HCT116 (cell line): ENCODE data around the gene PPP1R1A.

ENCODE experiments used
- CEBPB ChIP-seq: IDR thresholded peaks from 2 replicates; pipeline ENCODE4 v1.6.1; 2012; ENCODE audit warnings: low read depth
- CTCF ChIP-seq, 3 experiments: fragments of 200-600 bp in 1 of 3; sonication (generic) in 1 of 3; IDR thresholded peaks in 2 of 3; conservative IDR thresholded peaks in 1 of 3; 2 replicates each; pipeline ENCODE4 v1.5.1; 2012 to 2017; ENCODE audit warnings: low read depth in 2 of 3, low read length in 2 of 3, antibody characterized with exemption in 1 of 3, borderline replicate concordance in 1 of 3, control low read depth in 1 of 3, mild to moderate bottlenecking in 1 of 3, mixed read lengths in 1 of 3, mixed run types in 1 of 3, moderate library complexity in 1 of 3; ENCODE audit not compliant: insufficient read depth in 1 of 3
- POLR2A ChIP-seq: IDR thresholded peaks from 2 replicates; pipeline ENCODE4 v1.7.0; 2011; ENCODE audit warnings: borderline replicate concordance; ENCODE audit not compliant: insufficient read depth, insufficient read length; ENCODE audit errors: extremely low read depth
- REST ChIP-seq: IDR thresholded peaks from 2 replicates; pipeline ENCODE4 v1.6.1; 2012; ENCODE audit warnings: low read depth
- YY1 ChIP-seq: IDR thresholded peaks from 2 replicates; pipeline ENCODE4 v1.6.1; 2011; ENCODE audit warnings: low read length, low read depth, moderate library complexity, mild to moderate bottlenecking; ENCODE audit not compliant: insufficient replicate concordance; ENCODE audit errors: extremely low read depth
- ZNF274 ChIP-seq: fragments of 200-500 bp; sonication (Bioruptor generic); IDR thresholded peaks from 2 replicates; pipeline ENCODE4 v1.6.1; 2014; ENCODE audit warnings: mild to moderate bottlenecking, low read depth, low read length, inconsistent platforms

- TF ChIP-seq YY1 (no peak), CTCF (IDR thresholded peaks at IDR 0.05 in 2 of 3, conservative IDR thresholded peaks at IDR 0.05 in 1 of 3; ENCODE audit: borderline replicate concordance in 1 of 3, insufficient read depth in 1 of 3, low read depth in 2 of 3, low read length in 2 of 3) (no peak), ZNF274 (no peak), POLR2A (no peak), CEBPB (no peak), REST (no peak)
Observed at GRCh38 chr12:54629925-54630324, 41.5 kb upstream of the PPP1R1A start.
